RWPE1 (cell line): ENCODE data around the gene IQGAP2.

Experiments used
- CTCF ChIA-PET: fragments of 350-600 bp; sonication (Branson Sonifier 250); formaldehyde crosslinking; extraction: SDS; loops from one replicate; lab custom pipeline; 2021; lab: Yijun Ruan, JAX
- POLR2A ChIA-PET: fragments of 400-600 bp; formaldehyde crosslinking; extraction: SDS; loops from one replicate; lab custom pipeline; 2020; ENCODE audit warnings: antibody characterized with exemption; ENCODE audit not compliant: low non-redundant PET; lab: Yijun Ruan, JAX
- DNase-seq: peaks from one replicate; pipeline ENCODE4 v3.0.0; 2012; ENCODE audit warnings: low spot score
- H3K27ac ChIP-seq: fragments of 450-650 bp; 2 replicates; pipeline ENCODE4 v1.5.1; 2017
- TF ChIP-seq, protein P1 (sequence below): fragments of 450-650 bp; conservative IDR thresholded peaks from 2 replicates; pipeline ENCODE4 v1.5.1; 2017; ENCODE audit warnings: low read depth, mild to moderate bottlenecking

Gene IQGAP2

DNA sequence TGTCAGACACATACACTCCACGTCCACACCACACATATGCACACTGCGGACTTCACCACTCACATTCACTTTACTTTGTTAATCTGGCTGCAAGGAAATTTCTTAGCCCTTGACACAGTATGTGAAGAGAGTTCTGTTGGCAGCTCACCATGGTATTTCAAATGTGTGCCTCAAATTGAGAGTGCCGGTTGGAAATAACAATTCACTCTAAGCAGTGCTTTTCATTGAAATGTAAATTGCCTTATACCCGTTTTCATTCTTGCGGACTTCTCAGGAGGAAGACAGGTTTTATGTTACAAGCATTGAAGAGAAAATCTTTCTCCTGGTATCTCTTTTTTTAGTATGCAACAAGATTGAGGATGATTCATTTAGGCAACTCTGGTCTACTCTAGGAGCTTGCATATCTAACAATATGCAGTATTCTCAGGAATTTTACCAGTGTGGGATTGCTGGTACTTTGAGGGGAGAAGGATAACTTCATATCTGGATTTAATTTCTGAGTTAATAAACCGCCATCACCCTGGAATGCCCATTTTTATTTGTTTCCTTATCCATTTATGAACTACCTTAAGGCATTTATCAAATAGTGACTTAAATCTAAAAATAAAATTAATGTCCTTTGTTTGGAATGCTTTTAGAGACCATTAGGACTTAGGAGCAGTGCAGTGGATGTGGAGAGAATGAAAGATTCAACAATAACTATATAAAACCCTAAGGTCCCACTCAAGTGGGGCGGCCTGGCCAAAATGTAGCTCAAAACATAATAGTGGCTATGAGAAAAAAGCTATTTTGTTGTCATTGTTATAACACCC is 87.0 kb downstream of the IQGAP2 start:
- no peak overlapping the region for H3K27ac ChIP-seq
- DNase-seq: no peak
- ChIA-PET POLR2A (no interaction called here), CTCF (no interaction called here)
- TF ChIP-seq, protein P1, sequence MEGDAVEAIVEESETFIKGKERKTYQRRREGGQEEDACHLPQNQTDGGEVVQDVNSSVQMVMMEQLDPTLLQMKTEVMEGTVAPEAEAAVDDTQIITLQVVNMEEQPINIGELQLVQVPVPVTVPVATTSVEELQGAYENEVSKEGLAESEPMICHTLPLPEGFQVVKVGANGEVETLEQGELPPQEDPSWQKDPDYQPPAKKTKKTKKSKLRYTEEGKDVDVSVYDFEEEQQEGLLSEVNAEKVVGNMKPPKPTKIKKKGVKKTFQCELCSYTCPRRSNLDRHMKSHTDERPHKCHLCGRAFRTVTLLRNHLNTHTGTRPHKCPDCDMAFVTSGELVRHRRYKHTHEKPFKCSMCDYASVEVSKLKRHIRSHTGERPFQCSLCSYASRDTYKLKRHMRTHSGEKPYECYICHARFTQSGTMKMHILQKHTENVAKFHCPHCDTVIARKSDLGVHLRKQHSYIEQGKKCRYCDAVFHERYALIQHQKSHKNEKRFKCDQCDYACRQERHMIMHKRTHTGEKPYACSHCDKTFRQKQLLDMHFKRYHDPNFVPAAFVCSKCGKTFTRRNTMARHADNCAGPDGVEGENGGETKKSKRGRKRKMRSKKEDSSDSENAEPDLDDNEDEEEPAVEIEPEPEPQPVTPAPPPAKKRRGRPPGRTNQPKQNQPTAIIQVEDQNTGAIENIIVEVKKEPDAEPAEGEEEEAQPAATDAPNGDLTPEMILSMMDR: no peak

DNA sequence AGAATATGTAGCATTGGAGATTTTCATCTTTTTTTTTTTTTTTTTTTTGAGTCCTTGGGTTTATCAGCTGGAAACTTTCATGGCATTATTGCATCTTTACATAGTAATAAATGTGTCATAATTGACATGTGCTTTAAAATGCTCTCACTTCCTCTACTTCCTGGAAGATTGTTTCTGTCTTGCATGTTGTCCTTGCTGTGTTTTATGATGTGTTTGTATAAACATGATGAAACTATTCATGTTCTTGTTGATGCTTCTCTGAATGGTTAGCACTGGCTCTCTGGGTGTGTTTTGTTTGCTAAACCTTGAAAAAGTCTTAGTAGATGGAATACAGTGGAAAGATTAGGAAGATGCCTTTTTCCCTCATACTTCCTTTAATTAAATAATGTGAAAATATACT is 87.9 kb downstream of the IQGAP2 start:
- DNase-seq: no peak
- POLR2A ChIA-PET: no interaction called here
- TF ChIP-seq, protein P1: no peak
- no peak overlapping the region for H3K27ac ChIP-seq
- CTCF ChIA-PET: interaction anchor here (0.6 kb wide), 1 partner anchor 37 kb away, joined by 5 read pairs; no protein-coding TSS in a partner anchor

DNA sequence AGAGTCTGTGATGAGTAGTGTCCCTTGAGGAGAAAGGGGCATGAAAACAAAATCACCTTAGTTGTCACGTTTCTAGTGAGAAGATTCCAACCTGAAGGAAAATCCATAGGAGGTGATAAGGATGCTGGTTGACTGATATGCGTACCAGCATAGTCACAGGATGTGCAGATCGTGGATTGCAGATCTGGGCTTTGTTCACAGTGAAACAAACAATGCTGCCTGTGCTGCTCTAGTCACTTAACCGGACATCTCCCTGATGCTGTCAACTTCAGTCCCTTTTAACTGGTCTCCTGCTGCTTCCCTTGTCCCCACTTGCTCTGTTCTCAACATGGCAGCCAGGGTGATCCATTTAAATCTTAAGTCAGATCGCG is 89.7 kb downstream of the IQGAP2 start:
- no peak for DNase-seq
- ChIA-PET POLR2A (no interaction called here), CTCF (no interaction called here)
- H3K27ac ChIP-seq: no peak overlapping the region
- TF ChIP-seq, protein P1: no peak

DNA sequence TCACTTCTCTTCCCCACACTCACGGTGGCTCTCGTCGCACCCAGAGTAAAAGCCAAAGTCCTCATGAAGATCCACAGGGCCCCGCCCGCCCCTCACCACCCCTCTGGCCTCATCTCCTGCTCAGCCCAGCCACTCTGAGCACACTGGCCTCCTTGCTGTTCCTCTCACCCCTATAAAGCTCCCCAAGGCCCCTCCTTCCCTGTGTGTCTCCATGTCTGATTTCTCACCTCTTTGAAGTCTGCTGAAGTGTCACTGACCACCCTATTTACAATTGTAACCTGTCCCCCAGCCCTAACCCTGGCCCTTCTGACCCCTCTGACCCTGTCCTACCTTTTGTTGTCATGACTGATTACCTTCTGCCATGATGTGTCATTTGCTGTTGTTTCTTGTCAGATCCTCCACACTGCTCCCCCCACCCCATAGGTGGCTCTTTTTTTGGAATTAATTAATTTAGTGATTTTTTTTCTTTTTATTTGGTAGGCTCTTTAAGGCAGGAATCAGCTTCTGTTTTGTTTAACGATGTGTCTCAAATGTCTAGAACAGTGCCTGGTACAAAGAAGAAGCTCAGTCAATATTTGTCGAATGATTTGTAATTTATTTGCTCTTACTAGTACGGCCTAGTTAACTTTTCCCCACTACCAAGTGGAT is 90.2 kb downstream of the IQGAP2 start:
- no peak overlapping the region for H3K27ac ChIP-seq

DNA sequence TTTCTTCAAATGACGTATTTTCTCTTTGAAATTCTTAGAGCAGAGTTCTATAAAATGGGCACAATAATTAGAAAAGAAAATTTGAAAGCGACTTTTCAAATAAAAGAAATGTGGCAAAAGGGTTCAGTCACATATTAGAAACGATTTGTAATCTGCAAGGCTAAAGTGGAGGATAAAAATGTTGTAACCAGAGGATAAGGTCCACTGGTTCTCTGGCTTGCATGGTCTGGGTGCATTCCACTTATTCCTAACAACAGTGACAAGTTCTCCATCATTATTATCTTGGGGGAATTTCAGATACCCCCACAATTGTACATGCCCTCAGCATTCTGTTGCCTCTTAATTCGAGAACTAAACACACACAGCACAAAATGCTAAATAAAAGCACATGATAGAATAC is 91.1 kb downstream of the IQGAP2 start:
- TF ChIP-seq, protein P1: no peak
- ChIA-PET CTCF (no interaction called here), POLR2A (no interaction called here)
- no peak overlapping the region for H3K27ac ChIP-seq
- DNase-seq: no peak

More for the DNA sequence above, 90.2 kb downstream of the IQGAP2 start:
- CTCF ChIA-PET: no interaction called here
- TF ChIP-seq, protein P1: no peak
- POLR2A ChIA-PET: no interaction called here
- DNase-seq: no peak

DNA sequence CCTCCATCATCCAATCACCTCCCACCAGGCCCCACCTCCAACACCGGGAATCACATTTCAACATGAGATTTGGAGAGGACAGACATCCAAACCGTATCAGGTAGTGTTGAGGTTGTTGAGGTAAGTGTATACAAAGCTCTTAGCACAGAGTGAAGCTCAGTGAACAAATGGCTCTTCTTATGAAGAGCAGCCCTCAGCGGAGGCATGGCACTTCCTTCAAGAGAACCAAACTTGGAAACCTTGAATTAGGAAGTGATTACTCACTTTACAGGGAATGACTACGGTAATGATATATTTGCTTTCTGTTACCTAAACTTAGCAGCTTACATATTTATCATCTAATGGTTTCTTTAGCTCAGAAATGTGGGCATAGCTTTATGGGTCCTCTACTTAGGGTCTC is 92.8 kb downstream of the IQGAP2 start:
- DNase-seq: no peak
- ChIA-PET POLR2A (no interaction called here), CTCF (no interaction called here)
- H3K27ac ChIP-seq: no peak overlapping the region
- TF ChIP-seq, protein P1: no peak
